HG03060 (cell line): Measurements from ENCODE around the gene MYO6.
"Not testable (repeated sequence)": the region's sequence is repeated elsewhere in the genome, so short reads cannot be mapped to it uniquely, and the experiment has no call there.

ENCODE experiments used
- ATAC-seq: cut with Tn5 transposase; IDR thresholded peaks from one replicate; pipeline ENCODE4 v1.9.1; 2021; ENCODE audit warnings: low read depth, moderate number of reproducible peaks; ENCODE audit not compliant: unreplicated experiment

Gene MYO6

GRCh38 chr6:75880305-75880704, 131.3 kb downstream of the MYO6 start:
- ATAC-seq, result no peak

- ATAC-seq, result no peak
Observed at GRCh38 chr6:75882734-75883133, 133.7 kb downstream of the MYO6 start.

DNA sequence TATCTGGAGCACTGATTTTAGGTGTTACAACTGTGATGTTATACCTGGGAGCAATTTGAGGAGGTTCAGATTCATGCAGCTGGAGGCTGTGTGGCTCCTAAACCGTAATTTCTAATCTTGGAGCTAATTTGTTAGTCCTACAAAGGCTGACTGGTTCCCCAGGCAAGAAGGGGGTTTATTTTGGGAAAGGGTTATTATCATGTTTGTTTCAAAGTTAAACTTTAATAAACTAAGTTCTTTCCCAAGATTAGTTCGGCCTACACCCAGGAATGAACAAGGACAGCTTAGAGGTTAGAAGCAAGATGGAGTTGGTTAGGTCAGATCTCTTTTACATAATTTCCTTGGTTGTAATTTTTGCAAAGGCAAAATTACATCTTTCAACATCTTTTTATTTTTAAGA, 135.8 kb downstream of the MYO6 start:
- ATAC-seq, result no peak

- ATAC-seq, result no peak
Observed at GRCh38 chr6:75892384-75892783, 143.3 kb downstream of the MYO6 start.

GRCh38 chr6:75893058-75893775, 144.2 kb downstream of the MYO6 start:
- peak; percentile 73 for ATAC-seq

- no peak for ATAC-seq
Observed at GRCh38 chr6:75893776-75894152, 144.7 kb downstream of the MYO6 start.

DNA sequence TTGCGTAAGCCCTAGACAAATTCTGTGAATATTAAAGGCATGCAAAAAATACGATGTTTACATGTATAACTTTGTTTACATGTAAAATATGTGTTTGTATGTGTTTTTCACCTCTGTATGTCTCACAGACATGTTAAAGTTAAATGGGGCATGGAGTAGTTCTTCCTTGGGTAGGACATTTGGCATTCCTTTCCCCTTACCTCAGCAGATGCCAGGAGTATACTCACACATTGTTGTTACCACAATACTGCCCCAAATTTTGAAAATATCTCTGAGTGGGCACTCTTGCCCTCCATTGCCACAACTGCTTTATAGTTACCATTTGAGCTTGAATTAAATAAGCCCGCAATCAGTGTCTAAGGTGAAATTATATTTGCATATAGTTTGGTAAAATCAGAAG, 147.5 kb downstream of the MYO6 start:
- ATAC-seq, result no peak

DNA sequence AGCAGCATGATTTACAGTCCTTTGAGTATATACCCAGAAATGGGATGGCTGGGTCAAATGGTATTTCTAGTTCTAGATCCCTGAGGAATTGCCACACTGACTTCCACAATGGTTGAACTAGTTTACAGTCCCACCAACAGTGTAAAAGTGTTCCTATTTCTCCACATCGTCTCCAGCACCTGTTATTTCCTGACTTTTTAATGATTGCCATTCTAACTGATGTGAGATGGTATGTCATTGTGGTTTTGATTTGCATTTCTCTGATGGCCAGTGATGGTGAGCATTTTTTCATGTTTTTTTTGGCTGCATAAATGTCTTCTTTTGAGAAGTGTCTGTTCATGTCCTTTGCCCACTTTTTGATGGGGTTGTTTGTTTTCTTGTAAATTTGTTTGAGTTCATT, 151.2 kb downstream of the MYO6 start:
- ATAC-seq, result not testable (repeated sequence)

DNA sequence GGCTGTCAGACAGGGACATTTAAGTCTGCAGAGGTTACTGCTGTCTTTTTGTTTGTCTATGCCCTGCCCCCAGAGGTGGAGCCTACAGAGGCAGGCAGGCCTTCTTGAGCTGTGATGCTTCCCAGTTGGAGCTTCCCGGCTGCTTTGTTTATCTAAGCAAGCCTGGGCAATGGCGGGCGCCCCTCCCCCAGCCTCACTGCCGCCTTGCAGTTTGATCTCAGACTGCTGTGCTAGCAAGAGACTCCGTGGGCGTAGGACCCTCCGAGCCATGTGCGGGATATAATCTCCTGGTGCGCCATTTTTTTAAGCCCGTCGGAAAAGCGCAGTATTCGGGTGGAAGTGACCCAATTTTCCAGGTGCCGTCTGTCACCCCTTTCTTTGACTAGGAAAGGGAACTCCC, 156.1 kb downstream of the MYO6 start:
- ATAC-seq, result not testable (repeated sequence)

- no peak for ATAC-seq
Observed at GRCh38 chr6:75906871-75907270, 157.8 kb downstream of the MYO6 start.

- no peak for ATAC-seq
Observed at GRCh38 chr6:75907444-75907843, 158.4 kb downstream of the MYO6 start.

DNA sequence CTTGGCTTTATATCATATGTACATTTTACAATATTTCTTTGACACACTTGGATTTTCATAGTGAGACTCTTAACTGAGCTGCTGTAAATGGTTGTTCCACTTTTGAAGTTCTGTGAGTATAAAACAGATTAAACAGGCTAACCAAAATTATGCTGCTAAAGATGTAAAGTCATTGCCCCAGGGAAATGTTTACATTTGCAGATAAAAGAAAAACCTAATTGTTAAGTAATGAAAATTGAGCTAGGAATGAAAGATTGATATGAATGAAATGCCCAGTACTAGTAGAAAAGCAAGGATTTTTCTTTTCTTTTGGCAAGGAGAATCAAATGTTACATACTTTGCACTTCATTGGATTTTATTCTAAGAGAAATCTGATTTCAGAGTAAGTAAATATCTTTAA, 164.0 kb downstream of the MYO6 start:
- ATAC-seq, result no peak

- no peak for ATAC-seq
Observed at GRCh38 chr6:75922226-75922625, 173.2 kb downstream of the MYO6 start.

DNA sequence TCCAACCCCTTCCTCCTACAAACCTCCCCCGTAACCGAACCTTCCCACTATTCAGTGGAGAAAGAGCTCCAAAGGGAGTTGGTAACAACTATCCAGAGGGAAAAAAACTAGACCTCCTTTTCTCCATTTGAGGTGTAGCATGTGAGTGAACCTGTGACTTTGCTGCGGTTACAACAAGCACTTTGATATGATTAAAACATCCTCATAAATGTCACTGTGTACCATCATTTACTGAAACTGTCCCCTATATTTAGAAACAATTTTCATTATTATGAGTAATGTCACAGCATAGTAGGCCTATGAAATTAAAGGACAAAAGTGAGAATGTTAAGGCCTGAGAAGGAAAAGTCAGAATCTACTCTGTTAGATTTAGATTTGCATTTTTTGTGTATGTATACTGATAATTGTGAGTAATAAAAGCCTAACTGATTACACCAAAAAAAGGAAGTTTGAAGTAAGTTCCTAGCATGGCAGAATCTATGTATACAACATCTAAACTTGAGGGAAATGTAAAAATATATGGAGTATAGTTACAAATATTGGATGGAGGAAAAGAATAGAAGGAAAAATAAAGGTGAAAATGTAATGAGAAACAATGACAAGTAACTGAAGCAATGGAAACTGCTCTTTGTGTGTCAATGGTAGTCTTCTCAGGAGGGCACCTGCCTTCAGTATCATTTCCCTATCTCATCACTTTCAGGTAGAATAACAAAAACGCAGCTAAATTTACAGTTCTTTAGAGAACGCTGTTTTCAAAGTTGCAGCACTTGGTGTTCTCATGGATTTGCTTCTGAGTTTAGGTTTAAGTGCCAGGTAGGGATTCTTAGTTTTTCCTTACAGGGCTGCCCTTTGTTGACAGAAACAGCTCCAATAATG, 177.5 kb downstream of the MYO6 start:
- no peak for ATAC-seq

DNA sequence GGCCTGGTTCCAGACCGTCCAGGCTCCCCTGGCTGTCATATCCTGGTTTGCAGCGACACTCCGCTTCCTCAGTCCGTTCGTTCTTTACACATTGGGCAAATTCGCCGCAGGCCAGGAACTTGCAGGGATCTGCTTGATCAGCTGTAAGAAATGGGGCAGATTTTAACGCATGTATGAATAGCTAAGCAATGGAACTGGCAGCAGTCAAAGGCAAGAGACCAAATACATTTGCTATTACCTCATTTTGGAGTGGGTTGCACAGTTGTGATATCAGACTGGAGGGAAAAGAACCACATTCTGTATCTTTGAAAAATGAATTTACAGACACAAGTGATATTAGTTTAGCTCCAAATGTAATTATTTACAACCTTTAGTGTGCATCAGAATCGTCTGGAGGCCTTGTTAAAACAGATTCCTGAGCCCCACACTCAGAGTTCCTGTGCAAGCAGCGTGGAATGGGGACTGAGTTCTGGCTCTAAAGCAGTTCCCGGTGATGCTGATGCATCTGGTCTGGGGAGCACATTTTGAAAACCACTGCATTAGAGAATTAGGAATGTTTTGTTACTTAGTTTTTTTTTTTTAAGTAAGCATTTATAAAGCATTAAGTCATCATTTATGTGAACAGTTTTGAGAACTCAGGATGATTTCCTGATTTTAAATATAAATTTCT, 182.1 kb downstream of the MYO6 start:
- ATAC-seq, result no peak

DNA sequence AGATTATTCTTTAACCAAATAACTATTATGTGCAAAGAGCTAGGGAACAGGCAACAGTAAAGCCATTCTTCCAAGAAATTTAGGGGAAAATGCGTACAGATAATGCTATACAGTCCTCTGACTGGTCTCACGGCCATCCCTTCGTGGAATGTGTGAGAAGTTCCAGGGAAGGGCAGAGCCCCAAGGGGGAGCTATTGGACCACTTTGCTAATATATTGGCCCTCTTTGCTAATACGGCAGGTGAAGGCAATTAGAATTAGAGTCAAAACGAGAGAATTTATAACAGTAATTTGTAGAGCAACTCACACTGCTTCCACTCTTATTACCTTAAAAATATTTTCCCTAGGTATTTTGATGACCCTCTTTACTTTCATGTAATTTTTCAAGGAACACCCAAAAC, 183.0 kb downstream of the MYO6 start:
- ATAC-seq, result peak; percentile 50

DNA sequence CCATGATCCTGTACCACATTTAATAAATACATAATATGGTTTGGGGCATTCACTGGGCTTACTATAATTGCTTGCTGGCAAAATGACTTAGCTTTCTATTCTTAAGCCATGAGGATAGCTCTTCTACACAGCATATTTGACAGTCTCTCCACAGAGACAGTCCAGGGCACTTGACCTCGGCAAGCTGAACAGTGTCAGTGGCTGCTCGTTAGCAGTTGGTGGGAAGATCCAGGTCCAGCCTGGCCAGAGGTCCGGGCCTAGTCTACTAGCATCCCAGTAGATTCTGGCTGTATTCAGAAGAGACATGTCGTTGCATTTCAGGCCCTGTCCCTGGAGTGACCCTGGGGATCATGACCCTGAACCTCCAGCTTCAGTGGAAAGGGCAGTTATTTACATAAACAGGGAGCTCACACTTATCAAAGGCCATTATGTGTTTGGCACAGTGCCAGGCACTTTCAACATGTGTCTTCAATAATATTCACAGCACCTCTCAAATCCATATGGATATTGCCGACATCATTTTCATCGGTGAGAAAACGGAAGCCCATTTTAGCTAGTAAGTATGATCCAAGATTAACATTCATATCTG, 184.4 kb downstream of the MYO6 start:
- ATAC-seq, result no peak

DNA sequence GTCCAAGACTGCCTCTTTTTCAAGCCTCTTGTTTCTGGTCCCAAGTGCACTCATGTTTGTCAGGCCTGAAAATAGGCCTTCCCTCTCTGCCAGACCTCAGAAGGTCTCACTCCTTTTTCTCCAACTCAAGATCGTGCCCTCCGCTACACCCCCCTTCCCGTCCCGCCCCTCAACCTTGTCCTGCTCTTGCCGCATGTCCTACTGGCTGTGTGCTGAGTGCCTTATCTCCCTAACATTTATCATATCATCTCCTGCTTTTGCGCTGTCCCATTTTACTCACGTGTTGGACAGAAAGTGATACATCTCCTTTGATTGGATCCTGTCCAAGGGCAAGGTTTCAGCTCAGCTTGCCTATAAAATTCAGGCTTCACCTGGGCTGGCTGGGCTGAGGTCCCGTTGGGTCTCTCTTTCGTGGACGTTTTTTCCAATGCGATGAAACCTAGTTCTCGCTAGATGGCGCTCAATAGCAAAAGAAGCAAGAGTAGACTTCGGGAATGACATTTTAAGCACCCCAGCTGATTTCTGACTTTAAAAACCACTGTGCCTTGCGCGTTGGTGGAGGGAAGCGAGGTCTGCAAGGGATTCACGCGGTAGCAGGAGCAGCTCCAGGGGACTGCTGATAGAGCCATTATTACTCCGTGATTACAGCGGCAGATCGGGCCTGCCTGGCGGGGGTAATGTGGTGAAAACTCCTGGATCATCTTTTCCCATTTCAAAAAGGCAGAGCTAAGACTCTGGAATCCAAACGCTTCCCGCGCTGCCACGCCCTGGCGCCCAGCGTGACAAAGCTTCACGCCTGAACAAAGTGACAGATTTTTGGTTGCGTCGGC, 185.8 kb downstream of the MYO6 start:
- ATAC-seq, result peak; percentile 33

DNA sequence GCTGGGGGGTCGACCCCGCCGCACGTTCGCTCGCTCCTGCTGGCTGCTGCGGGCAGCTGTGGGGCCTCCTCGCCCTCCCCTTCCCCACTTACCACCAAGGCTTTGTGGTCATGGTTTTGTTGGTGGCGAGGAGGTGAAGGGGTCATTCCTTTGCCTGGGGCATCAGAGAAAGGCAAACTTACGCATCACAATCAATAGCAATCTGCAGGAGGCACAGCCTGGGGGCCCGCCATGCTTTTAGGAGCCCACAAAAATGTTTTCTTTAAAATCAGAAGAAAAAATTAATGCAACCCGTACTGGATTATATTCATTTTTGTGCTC, 186.4 kb downstream of the MYO6 start:
- ATAC-seq, result no peak

- ATAC-seq, result no peak
Observed at GRCh38 chr6:75936682-75937081, 187.6 kb downstream of the MYO6 start.
